NK-92 (cell line): Measurements from ENCODE around the gene NDUFS3.

Experiments used
- DNase-seq: peaks from one replicate; lab custom pipeline; 2025; ENCODE audit not compliant: unreplicated experiment; lab: John Stamatoyannopoulos, UW

NDUFS3 gene

GRCh38 chr11:47589977-47590861 is 11.3 kb downstream of the NDUFS3 start:
- DNase-seq, result no peak

GRCh38 chr11:47591764-47592163 is 12.9 kb downstream of the NDUFS3 start:
- DNase-seq, result no peak

DNA sequence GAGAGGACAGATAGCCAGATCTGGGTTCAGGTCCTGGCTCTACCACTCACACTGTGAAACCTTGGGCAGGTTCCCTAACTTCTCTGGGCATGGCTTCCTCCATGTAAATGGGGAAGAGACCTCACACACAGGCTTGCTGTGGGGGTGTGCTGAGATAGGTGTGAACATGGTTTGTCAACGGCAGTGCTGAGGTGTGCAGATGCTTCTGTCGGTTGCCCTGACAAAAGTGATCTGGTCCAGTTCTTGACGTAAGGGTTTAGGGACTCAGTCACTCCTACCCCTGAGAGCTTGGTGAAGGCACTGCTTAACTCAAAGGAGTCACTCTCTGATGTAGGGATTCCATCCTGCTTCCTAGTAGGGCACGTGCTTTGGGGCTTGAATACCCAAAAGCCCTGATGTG is 13.4 kb downstream of the NDUFS3 start:
- no peak for DNase-seq

DNA sequence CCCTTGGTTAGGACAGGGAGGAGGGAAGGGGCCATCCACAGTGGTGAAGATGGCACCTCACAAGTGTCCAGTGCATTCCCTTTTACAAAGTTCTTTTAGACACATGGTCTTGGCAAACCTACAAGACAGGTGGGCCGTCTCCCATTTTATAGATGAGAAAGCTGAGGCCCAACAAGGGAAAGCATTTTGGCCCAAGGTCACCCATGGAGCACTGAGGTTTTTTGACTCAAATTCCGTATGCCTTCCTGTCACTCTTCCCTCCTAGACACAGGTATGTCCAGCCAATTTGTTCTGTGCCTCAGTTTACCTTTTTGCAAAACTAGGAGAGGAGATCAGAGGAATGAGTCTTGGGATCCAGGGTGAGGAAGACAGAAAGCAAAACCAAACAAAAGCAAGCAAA is 14.1 kb downstream of the NDUFS3 start:
- DNase-seq, result no peak

DNA sequence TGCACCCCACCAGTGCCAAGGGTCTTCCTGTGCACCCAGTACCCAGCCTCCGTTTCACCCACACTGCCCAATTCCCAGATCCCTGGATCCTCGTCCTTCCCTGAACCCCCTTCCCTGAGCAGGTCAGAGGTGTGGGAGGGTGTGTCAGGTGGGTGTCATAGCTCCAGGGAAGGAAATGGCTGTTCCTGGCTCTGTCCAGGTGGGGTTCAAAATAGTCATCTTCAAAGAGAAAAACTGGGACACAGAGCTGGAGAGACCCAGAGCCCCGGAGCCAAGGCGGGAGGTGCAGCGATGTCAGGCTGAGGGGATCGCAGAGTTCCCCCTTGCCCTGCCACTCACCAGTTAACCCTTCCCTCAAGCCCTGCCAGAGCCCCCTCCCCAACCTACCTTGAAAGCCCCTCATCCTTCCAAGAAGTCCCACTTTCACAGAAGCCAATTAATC is 14.6 kb downstream of the NDUFS3 start:
- no peak for DNase-seq

DNA sequence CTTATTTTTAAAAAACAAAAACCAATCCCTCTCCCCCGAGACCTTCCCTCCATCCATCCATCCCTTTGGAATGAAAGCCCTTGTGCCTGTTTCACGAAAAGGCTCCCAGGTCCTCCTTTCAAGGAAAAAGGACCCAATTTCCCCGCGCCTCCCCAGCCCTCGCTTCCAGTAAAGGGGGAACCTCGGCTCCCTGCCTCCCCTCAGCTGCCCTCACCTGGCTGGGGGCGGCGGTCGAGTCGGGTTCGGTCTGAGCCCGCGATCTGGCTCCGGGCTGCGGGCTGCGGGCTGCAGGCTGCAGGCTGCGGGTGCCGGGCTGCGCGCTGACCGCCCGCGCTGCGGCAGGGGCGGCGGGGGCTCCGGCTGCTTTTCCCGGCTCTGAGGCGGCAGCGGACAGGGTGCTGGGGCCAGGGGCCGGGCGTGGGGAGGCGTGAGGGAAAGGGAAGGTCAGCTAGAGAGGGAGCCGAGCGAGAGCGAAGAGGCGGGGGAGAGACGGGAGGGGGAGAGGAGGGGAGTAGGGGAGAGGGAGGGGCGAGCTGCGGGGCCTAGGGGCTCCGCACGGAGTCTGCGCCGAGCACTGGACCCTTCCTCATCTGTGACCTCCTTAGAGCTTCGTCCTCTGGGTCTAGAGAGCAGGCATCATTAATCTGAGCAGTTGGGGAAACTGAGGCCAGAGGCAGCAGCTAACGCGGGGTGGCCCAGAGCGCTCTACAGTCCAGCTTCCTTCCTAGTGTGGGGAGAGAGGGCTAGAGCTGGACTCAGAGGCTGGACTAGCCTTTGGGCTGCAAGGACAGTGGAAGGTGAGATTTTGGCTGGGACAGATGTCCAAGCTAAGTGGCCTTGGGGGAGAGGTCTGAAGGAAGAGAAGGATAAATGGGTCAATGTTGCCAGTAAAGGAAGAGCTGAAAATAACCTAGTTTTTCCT is 15.3 kb downstream of the NDUFS3 start, which contains the start of gene C1QTNF4:
C1QTNF4 (minus strand) TSS at position 478 of the 922 bp plus-strand sequence. CDS start 3,601 bp downstream, outside the sequence.
- no peak for DNase-seq

- no peak for DNase-seq
These were observed 16.2 kb downstream of the NDUFS3 start for GRCh38 chr11:47595029-47595428.

DNA sequence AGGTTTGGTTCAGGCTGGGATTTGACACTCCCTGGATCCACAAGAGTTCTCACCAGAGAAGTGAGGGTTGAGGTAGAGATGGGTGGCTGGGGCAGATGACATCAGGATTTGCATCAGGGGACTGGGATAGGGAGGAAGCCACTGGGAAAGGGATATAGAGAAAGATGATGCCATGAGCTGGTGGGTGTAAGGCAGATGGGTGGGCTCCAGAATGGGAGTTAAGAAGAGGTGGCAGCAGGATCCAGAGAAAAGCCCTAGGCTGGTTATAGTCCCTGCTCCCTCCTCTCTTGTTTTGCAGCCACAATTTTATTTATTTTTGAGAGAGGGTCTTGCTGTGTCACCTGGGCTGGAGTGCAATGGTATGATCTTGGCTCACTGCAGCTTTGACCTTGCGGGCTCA is 17.1 kb downstream of the NDUFS3 start:
- DNase-seq, result no peak

DNA sequence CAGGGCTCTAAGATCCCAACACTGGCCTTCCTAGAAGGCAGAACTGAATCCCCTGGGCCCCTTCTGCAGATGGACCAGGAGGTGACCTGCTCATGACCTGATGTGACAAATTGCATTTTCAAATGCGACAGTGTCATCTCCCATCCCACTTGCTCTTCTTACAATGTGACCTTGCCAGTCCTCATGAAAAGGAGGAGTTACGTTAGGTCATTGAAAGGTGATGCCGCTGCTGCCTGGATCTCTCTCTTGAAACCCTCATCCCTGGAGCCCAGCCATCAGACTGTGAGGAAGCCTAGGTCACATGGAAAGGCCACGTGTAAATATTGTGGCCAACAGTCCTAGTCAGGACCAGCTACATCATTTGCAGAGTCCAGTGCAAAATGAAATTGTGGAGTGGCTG is 21.0 kb downstream of the NDUFS3 start:
- no peak for DNase-seq

DNA sequence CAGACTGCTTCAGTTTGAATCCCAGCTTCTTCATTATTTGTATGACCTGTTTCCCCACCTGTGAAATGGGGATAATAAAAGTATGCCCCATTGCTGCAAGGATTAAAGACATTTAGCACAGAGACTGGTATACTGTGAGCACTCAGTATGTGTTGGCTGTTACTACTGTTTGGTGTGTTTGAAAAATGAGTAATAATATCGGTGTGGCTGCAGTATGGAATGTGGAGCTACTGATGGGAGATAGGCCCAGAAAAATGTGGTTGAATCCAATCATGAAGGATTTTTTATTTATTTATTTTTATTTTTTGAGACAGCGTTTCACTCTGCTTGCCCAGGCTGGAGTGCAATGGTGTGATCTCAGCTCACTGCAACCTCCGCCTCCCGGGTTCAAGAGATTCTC is 24.4 kb downstream of the NDUFS3 start:
- no peak for DNase-seq

GRCh38 chr11:47605921-47606320 is 27.0 kb downstream of the NDUFS3 start:
- no peak for DNase-seq

DNA sequence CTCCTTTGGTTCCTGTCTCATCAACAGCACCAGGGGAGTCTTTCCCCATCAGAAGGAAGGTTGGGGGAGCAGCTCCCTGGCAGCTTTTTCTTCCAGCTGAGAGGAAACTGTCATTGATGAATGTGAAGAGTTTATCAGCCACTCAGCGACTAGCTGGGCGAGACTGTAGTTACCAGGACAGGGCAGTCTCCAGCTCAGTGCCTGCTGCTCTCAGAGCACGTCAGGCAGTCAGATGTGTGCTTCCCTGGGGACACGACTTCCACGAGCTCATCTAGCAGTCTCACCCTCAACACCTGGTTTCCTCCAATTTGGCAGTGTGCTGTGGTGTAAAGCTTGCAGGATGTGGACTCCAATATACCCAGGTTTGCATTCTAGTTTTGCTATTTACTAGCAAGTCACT is 27.9 kb downstream of the NDUFS3 start:
- DNase-seq, result no peak

DNA sequence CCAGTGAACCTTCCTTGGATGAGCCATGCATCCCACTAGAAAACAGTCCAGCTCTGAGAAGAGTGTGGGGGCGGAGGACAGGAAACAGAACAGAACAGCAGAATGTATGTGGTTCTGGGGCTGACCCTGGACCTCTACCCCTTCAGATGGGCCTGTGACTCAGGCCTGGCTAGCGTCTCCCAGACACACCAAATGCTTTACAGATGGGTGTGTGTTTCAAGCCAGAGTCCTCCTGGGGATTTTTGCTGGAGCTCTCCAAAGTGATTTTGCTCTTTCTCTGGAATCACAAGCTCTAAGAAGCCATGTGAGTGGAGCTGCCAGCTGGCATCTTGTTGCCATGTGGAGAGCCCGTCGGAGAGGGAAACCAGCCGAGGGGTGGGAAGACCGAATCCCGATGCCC is 28.5 kb downstream of the NDUFS3 start:
- no peak for DNase-seq

DNA sequence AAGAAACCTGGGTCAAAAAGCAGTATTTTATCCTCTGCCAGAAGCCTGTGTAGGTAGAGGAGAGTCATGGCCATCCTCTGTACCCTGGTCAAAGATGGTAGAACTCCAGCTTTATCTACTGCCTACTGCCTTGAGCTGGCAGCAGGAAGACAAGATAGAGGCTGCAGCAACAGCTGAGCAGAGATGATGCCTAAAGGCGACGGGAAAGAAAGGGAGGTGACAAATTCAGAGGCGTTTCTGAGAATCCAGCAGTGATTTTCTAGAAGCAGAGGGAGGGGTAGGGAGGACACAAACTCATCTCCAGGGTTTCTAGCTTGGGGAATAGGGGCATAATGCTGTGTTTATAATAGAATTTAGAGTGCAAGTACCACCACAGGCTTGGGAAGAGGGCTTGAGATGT is 30.8 kb downstream of the NDUFS3 start:
- DNase-seq, result no peak

DNA sequence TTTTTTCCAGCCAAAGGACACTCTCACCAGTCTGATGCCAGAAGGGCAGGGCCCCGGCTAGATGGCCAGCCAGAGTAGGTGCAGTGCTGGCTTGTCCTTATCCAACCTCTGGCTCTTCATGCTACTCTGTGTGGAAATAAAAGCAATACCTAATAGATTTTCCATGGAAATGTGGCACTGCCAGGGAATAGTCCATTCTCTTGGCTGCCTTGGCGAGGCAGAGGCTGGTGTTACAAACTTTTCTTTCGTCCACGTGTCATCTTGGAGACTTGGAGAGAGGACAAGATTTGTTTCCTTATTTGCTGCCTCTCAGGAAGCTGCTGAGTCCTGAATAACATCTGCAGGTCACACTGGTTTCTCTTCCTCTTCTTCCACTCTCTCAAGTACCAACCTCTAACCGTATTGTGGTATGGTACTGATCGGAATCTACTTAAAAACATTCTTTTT is 32.5 kb downstream of the NDUFS3 start:
- DNase-seq, result no peak

DNA sequence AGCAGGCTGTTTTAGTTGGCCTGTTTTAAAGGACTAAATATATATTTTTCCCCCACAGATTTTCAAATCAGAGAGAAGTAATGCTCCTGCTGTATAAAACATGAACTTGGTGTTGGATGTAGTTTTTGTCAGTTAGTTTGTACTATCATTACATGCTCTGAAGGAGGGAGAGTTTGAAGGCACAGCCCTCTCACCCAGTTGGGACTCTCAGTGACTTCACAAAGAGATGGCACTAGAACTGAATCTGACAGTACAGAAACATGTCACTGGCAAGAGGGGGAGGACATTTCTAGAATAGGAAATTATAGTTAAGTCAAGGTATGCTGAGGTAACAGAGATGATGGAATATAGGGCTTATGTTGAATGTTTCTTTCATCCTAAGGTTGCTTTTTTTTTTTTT is 36.4 kb downstream of the NDUFS3 start:
- DNase-seq, result no peak

- no peak for DNase-seq
These were observed 38.0 kb downstream of the NDUFS3 start for GRCh38 chr11:47616726-47617416.

GRCh38 chr11:47617417-47617809 is 38.5 kb downstream of the NDUFS3 start:
- no peak for DNase-seq

DNA sequence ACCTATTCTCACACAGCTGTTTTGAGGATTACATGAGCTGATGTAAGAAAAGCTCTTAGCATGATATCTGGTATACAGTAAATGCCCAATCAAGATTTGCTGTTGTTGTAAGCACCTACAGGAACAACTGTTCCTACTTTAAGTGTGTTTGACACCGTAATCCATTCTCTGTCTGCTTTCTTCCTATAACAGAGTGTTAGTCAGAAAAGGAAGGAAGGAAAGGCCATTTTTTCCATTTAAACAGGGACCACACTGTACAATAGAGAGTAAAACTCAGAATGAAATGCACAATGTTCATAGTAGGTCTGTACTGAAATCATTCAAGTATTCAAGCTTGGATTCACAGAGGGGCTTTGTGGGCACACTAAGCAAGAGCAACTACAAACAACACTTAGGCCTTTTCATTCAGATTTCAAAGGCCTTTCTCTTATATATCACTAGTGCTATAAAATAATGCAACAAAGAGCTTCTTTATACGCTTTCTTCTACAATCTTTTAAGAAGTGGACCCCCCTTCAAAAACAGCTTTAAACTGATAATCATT is 42.0 kb downstream of the NDUFS3 start:
- DNase-seq, result no peak

- no peak for DNase-seq
These were observed 47.4 kb downstream of the NDUFS3 start for GRCh38 chr11:47626234-47626633.

DNA sequence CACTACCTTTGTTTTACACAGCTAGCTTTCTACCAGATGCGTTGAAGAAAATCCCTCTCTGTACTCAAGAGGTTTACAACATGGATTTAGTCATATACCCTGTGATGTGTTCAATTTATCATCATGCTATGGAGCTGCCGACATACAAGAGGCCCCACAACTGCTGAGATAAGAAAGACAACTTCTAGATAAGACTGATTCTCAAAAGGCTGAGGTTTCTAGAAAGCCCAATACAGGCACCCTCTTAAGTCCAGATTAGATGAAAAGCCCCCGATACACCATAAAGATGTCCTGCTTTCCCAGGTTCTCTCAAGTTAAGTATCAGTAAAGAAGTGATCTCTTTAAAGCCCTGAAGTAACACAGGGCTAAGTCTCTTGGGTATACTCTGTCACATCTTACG is 49.2 kb downstream of the NDUFS3 start:
- DNase-seq, result no peak
